ENCODE results near the gene CDCA5. TPM values are rescaled to one million over a fixed set of nuclear protein-coding genes. Genes with fewer than 3 reads are reported as not detected.
A peak's percentile ranks its signal among the peaks of the same experiment; 100 is the strongest.

Gene CDCA5
- total RNA-seq, 1 donor from 2014 or later: 25.9 TPM

DNA sequence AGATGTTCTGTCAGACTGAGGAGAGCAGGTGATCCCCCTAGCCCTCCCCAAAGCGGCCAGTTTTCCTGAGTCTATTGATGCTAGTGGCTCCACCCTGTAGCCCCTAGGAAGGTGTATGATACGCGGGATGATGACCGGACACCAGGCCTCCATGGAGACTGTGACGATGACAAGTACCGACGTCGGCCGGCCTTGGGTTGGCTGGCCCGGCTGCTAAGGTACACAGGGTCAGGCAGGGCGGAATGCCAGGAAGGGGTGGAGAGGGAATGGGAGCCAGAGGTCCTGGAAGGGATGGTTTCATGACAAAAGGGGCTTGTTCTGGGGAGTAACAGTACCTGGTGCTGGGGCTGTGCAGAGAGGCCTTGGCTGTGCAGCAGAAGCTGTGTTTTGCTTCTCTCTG lies 3.4 kb upstream of the CDCA5 start:
- no peak overlapping the region for H3K4me3 Mint-ChIP-seq (ENCODE audit: low read depth)

GRCh38 chr11:65086809-65087208 lies 3.0 kb upstream of the CDCA5 start:
- no peak for DNase-seq (ENCODE audit: low spot score, unreplicated experiment)
- Mint-ChIP-seq H3K9me3 (ENCODE audit: low read depth) (no peaks in the 10 kb centered on the region), H3K4me3 (ENCODE audit: low read depth) (no peak overlapping the region), H3K27me3 (no peaks in the 10 kb centered on the region), H3K4me1 (ENCODE audit: low read depth) (peaks cover 15% of the 10 kb centered on the region), H3K36me3 (ENCODE audit: insufficient read depth) (peaks cover 6% of the 10 kb centered on the region), H3K27ac (no peak overlapping the region)
- TF ChIP-seq, protein P1, sequence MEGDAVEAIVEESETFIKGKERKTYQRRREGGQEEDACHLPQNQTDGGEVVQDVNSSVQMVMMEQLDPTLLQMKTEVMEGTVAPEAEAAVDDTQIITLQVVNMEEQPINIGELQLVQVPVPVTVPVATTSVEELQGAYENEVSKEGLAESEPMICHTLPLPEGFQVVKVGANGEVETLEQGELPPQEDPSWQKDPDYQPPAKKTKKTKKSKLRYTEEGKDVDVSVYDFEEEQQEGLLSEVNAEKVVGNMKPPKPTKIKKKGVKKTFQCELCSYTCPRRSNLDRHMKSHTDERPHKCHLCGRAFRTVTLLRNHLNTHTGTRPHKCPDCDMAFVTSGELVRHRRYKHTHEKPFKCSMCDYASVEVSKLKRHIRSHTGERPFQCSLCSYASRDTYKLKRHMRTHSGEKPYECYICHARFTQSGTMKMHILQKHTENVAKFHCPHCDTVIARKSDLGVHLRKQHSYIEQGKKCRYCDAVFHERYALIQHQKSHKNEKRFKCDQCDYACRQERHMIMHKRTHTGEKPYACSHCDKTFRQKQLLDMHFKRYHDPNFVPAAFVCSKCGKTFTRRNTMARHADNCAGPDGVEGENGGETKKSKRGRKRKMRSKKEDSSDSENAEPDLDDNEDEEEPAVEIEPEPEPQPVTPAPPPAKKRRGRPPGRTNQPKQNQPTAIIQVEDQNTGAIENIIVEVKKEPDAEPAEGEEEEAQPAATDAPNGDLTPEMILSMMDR (IDR thresholded peaks at IDR 0.05; ENCODE audit: unreplicated experiment): no peak

More for the DNA sequence above, 3.4 kb upstream of the CDCA5 start:
- H3K27ac Mint-ChIP-seq: no peak overlapping the region
- TF ChIP-seq, protein P1 (IDR thresholded peaks at IDR 0.05; ENCODE audit: unreplicated experiment): no peak
- H3K4me1 Mint-ChIP-seq (ENCODE audit: low read depth): peaks cover 15% of the 10 kb centered on the region
- peaks cover 6% of the 10 kb centered on the region for H3K36me3 Mint-ChIP-seq (ENCODE audit: insufficient read depth)
- H3K9me3 Mint-ChIP-seq (ENCODE audit: low read depth): no peaks in the 10 kb centered on the region
- no peaks in the 10 kb centered on the region for H3K27me3 Mint-ChIP-seq
- DNase-seq (ENCODE audit: low spot score, unreplicated experiment): no peak

GRCh38 chr11:65085446-65085845 lies 1.6 kb upstream of the CDCA5 start:
- TF ChIP-seq, protein P1 (IDR thresholded peaks at IDR 0.05; ENCODE audit: unreplicated experiment): no peak
- Mint-ChIP-seq H3K27ac (peak overlapping the region; percentile 12), H3K36me3 (ENCODE audit: insufficient read depth) (peaks cover 6% of the 10 kb centered on the region), H3K4me1 (ENCODE audit: low read depth) (peaks cover 15% of the 10 kb centered on the region), H3K4me3 (ENCODE audit: low read depth) (peak overlapping the region; percentile 95), H3K9me3 (ENCODE audit: low read depth) (no peaks in the 10 kb centered on the region), H3K27me3 (no peaks in the 10 kb centered on the region)
- no peak for DNase-seq (ENCODE audit: low spot score, unreplicated experiment)

- H3K36me3 Mint-ChIP-seq (ENCODE audit: insufficient read depth): peaks cover 7% of the 10 kb centered on the region
- H3K4me1 Mint-ChIP-seq (ENCODE audit: low read depth): peaks cover 15% of the 10 kb centered on the region
- no peaks in the 10 kb centered on the region for H3K27me3 Mint-ChIP-seq
These were observed 947 bp upstream of the CDCA5 start for GRCh38 chr11:65084598-65085375.

GRCh38 chr11:65083134-65083833 lies 556 bp downstream of the CDCA5 start:
- Mint-ChIP-seq H3K9me3 (ENCODE audit: low read depth) (no peaks in the 10 kb centered on the region), H3K27ac (peak overlapping the region; percentile 99), H3K4me1 (ENCODE audit: low read depth) (peaks cover 15% of the 10 kb centered on the region), H3K27me3 (no peaks in the 10 kb centered on the region), H3K4me3 (ENCODE audit: low read depth) (peak overlapping the region; percentile 95), H3K36me3 (ENCODE audit: insufficient read depth) (peaks cover 7% of the 10 kb centered on the region)
- TF ChIP-seq, protein P1 (IDR thresholded peaks at IDR 0.05; ENCODE audit: unreplicated experiment): no peak
- DNase-seq (ENCODE audit: low spot score, unreplicated experiment): no peak

More at GRCh38 chr11:65084598-65085375, 947 bp upstream of the CDCA5 start:
- Mint-ChIP-seq H3K27ac (peak overlapping the region; percentile 99), H3K9me3 (ENCODE audit: low read depth) (no peaks in the 10 kb centered on the region), H3K4me3 (ENCODE audit: low read depth) (peak overlapping the region; percentile 95)
- TF ChIP-seq, protein P1 (IDR thresholded peaks at IDR 0.05; ENCODE audit: unreplicated experiment): no peak
- DNase-seq (ENCODE audit: low spot score, unreplicated experiment): no peak
